ENCODE data around the gene CYP26B1.
"Not testable (repeated sequence)": the region's sequence is repeated elsewhere in the genome, so short reads cannot be mapped to it uniquely, and the experiment has no call there.

The CYP26B1 gene

DNA sequence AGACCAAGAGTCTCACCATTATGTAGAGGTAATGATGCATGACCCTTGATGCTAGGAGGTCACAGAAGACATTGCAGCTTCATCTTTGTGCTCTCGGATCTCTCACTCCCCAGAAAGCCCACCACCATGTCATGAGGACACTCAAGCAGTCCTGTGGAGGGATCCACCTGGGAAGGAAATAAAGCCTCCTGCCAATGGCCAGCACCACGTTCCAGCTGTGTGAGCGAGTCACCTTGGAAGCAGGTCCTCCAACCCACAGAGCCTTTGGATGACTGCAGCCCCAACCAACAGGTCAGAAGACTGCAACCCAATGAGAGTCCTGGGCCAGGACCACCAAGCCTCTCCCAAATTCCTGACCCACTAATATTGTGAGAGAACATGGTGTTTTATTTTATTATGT is 38.4 kb downstream of the CYP26B1 start:
- DNase-seq (ENCODE audit: low read depth in 2 of 2) = no peak

DNA sequence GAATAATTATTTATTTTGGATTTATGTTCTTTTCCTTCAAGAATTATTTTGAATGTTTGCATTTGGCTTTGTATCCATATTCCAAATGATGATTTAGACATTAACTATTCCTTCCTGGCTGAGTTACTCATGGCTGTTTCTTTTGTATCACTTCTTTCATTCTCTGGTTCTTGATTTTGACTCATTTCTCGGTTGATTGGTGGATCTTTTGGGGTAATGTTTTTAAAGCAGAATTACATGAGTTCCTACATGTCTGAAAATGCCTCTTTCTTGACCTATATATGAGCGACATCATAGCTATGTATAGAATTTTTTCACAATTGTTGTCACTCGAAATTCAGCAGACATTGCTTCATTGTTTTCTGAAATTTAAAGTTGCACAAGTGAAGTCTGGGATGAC is 39.5 kb downstream of the CYP26B1 start:
- DNase-seq (ENCODE audit: low read depth in 2 of 2) = no peak

DNA sequence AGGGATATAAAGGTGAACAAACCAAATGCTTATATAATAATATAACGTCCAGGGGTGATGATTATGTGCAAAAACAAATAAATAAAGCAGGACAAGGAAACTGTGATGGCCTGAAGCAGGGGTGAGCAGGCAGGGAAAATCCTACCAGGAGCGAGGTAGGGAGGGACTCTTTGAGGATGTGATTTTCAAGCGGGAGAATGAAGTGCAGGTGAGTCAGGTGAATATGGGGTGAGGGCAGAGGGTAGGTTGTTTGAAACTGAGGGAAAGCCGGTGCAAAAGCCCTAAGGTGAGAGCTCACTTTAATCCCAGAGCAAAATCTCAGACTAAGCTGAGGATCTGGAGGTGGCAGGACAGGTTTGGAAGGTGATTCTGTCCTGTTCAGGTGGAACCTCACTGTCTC is 40.7 kb downstream of the CYP26B1 start:
- DNase-seq (ENCODE audit: low read depth in 2 of 2) = no peak

DNA sequence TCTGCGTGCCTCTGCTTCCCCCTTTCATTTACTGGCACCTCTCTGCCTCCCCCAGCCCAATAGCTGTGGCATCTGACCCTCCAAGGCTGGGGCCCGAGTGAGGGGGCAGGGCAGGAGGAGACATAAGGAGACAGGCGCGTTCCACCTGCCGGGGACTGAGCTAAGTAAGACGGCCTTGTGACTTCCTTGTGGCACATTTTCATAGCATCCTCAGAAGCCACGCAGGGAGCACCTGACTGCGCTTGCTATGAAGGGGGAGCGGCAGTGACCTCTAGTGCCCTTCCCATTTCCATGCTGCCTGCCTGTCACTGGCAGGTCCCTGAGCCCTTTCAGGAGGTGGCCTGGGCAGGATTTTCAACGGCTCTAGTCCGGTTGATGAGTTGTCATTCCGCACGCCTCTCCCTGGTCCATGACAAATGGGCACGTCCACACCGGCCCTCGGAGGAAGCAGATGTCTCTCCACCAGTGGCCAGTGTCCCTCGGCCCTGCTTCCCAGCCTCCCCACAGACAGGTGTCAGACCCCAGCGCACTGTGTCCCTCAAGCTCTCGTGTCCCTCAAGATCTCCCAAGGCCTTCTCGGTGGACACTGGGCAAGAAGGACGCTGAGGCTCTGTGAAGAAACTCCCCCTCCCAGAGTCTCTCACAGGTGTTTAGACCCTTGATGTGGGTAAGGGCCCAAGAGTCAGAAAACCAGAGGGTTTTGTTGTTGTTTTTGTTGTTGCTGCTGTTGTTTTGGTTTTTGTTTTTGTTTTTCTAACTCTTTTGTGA is 42.7 kb downstream of the CYP26B1 start:
- DNase-seq (ENCODE audit: low read depth in 2 of 2) = no peak

DNA sequence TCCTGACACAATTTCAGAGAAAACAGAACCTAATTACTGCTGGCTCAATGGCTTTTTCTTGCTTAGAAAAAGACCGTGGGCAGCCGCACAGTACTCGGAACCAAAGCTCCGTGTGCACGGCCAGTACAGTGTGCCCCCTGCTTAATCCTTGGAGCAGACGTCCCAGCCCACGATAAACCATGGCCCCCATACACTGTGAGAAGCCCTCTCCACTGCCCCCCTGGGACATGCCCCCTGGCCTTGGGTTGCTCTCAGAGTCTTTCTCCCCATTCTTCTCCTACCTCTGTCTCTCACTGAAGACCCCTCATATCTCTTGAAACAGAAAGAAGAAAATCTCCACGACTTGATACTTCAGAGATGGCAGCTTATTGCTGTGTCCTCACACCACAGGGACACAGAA is 44.0 kb downstream of the CYP26B1 start:
- DNase-seq (ENCODE audit: low read depth in 2 of 2) = no peak

DNA sequence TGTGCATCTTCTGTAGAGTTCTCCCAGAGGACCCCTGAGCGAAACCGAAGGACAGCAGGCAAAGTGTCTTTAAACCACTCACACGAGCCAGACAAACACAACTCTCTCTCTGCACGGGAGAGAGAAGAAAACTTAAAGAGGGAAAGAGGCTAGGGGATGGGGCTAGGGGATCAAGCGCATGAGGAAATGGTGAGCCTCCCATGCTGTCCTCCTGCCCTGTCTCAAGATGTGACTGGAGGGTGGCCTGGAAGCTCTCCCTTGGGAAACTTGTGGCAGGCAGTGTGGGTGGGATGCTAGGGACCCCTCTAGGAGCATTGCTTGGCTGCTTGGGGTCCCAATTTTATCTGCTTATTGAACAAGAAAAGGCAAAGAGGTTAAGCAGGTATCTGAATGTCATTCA is 44.5 kb downstream of the CYP26B1 start:
- DNase-seq (ENCODE audit: low read depth in 2 of 2) = no peak

DNA sequence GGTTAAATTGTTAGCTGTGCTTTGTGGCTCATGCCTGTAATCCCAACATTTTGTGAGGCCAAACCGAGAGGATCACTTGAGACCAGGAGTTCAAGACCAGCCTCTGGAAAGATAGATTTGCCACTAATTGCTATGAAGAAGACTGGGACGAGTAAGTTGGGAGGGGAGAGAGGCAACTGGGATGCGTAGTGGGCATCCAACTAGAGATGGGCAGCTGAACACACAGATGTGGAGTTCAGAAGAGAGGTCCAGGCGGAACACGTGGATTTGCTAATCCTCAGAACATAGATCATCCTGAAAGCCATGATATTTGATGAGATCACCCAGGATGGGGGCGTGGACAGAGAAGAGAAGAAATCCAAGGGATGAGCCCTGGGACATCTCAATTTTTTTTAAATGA is 48.7 kb downstream of the CYP26B1 start:
- no peak for DNase-seq (ENCODE audit: low read depth in 2 of 2)

DNA sequence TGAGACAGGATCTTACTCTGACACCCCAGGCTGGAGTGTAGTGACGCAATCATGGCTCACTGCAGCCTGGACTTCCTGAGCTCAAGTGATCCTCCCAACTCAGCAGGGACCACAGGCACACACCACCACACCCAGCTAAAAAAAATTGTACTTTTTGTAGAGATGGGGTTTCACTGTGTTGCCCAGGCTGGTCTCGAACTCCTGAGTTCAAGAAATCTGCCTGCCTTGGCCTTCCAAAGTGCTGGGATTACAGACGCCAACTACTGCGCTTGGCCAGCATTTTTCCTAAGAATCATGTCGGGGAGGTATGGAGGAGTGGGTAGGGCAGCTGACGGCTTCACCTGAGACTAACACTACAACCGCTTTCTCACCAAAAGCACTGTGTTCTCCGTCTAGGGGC is 50.4 kb downstream of the CYP26B1 start:
- DNase-seq (ENCODE audit: low read depth in 2 of 2) = no peak

DNA sequence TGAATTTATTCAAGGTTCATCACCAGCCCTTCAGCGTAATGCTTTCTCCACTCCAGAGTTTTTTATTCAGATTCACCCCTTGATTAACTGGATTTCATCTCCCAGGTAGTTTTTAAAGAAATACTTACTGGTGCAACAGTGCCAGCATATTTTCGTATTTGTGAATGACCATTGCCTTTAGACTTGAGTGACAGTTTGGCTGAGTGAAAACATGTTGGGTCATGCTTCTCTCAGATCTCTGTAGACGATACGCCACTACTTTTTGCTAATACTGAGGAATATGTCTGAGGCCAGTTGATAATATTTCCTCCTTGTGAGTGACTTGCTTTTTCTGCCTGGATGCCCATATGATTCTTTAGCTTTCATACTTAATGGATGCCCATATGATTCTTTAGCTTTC is 51.5 kb downstream of the CYP26B1 start:
- DNase-seq (ENCODE audit: low read depth in 2 of 2) = no peak

DNA sequence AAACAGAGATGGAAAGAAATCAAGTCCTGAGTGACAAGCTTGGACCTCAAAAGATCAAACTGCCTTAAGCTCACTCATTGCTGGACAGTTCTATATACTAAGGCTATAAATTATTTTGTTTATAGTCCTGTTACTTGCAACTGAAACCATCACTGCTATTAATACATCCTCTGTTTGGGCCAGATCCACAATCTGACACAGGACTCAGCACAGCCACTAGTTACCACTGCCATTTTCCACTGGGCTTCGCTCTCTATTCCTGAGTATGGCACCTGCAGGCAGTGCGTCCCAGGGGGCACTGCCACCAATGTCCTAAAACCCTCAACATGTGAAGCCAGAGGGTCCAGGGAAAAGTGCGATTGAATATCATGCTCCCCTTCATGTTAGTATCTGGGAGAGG is 52.3 kb downstream of the CYP26B1 start:
- no peak for DNase-seq (ENCODE audit: low read depth in 2 of 2)

DNA sequence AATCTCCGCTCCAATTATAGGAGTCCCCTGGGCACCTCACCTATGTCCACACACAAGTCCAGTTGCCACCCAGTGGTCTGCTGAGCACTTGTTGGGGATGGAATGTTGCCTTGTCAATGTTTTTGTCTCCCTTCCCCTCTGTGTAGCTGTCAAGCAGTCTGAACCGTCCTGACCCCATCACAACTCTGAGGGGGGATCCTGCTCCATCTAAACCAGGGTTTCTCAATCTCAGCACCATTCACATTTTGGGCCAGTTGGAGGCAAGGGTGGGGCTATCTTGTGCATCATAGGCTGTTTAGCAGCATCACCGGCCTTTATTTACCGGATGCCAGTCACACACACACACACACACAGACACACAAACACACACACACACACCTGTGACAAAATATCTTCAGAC is 53.0 kb downstream of the CYP26B1 start:
- no peak for DNase-seq (ENCODE audit: low read depth in 2 of 2)

DNA sequence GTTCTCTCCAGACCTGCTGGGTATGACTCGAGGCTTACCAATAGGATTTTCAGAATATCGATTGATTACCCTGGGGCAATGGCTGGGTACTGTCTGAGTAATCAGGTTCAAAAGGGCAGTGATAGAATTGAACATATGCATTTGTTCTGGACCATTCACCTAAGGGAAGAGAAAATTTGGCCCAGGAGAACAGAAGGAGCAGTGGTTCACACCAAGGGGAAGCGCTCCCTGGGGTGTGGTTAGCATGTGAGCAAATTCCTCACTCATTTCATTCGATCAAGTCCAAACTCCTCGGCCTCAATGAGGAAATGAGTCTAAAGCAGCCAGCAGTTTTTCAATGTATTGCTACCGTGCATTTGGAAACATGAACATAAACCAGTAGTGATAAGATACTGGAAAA is 55.6 kb downstream of the CYP26B1 start:
- no peak for DNase-seq (ENCODE audit: low read depth in 2 of 2)

DNA sequence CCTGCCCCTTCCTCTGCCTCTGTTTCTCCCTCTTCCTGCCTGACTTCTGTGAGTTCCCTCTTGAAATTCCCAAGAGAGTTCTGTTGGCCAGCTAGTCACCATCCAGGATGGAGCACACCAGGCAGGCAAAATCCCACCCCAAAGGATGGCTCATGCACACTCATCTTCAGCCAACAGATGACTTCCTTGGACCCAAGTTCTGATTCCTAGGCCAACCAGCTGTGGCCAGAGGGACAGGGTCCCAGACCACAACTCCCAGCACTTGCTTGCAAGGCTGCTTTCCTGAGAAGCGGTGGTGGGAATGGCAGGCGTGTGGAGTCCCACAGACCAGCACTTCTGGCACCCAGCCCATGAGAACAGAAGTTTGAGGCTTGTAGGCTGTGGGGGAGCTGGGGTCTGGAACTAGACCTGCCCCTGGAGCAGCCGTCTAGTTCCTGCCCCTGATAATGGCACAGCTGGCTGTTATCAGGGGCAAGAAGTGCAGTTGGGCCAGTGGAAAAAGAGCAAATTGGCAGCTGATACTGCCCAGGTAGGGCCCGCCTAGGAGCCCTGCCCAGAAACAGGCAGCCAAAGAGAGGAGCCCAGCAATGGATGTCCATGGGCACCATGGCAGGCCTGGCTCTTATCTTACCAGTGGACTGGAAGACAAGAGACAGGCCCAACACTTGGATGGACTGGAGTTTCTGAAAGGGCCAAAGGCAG is 56.7 kb downstream of the CYP26B1 start:
- no peak for DNase-seq (ENCODE audit: low read depth in 2 of 2)

DNA sequence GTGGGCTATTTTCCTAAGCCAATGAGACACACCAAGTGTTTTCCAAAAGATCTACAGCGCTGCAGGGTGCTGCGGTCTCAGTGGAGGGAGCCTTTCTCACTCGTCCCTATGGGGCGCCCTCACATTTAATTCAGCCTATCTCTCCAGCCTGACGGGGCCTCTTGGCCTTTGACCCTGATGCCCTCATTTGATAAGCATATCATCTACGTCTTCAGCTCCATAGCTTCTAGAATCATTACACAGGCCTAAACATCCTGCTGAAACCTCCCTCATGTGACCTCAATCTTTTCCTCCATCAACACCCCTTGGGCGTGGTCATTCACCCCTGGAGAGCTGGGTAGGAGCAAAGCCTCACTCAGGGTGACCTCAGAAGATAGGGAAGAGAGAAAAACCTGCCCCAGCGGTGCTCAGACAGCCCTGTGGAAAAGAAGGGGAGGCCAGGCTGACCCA is 57.4 kb downstream of the CYP26B1 start:
- no peak for DNase-seq (ENCODE audit: low read depth in 2 of 2)

DNA sequence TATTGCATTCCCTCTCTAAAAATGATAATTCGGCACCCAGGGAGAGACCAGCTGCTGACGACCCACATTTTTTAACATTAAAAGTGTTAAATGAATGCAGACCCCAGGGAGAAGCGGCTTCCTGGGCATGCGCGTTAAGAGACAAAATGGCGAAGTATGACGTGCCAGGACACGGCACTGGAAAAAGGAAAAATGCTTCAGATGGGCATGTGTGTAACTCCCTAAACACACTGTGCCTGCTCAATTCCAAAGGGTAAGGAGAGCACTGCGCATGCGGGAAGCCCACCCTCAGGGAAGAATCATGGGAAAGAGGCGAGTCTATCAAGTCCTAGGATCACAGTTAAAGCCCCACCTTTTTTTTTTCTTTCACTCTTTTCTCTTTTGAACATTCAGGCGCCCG is 58.1 kb downstream of the CYP26B1 start:
- no peak for DNase-seq (ENCODE audit: low read depth in 2 of 2)

DNA sequence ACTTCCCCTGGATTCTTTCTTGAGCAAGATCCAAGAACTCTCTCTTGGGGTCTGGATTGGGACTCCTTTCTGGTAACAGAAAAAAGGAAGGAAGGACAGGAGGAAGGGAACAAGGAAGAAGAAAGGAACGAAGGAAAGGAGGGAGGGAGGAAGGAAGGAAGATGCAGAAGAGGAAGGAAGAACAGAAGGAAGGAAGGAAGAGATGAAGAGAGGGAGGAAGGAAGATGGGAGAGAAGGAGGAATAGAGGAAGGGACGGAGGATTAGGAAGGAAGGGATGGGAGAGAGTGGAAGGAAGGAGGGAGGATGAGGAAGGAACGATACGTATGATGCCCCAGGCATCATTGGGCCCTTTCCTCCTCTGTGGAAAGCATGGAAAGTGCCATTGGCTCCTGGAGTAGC is 58.6 kb downstream of the CYP26B1 start:
- DNase-seq (ENCODE audit: low read depth in 2 of 2) = no peak

DNA sequence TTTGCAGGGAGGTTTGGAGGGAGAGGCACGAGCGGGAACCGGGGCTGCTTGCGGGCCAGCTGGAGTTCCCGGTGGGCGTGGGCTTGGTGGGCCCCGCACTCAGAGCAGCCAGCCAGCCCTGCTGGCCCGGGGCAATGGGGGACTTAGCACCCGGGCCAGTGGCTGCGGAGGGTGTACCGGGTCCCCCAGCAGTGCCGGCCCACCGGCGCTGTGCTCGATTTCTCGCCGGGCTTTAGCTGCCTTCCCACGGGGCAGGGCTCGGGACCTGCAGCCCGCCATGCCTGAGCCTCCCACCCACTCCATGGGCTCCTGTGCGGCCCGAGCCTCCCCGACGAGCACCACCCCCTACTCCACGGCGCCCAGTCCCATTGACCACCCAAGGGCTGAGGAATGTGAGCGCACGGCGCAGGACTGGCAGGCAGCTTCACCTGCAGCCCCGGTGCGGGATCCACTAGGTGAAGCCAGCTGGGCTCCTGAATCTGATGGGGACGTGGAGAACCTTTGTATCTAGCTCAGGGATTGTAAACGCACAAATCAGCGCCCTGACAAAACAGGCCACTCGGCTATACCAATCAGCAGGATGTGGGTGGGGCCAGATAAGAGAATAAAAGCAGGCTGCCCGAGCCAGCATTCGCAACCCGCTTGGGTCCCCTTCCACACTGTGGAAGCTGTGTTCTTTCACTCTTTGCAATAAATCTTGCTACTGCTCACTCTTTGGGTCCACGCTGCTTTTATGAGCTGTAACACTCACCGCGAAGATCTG is 60.6 kb downstream of the CYP26B1 start:
- not testable (repeated sequence) for DNase-seq (ENCODE audit: low read depth in 2 of 2)

DNA sequence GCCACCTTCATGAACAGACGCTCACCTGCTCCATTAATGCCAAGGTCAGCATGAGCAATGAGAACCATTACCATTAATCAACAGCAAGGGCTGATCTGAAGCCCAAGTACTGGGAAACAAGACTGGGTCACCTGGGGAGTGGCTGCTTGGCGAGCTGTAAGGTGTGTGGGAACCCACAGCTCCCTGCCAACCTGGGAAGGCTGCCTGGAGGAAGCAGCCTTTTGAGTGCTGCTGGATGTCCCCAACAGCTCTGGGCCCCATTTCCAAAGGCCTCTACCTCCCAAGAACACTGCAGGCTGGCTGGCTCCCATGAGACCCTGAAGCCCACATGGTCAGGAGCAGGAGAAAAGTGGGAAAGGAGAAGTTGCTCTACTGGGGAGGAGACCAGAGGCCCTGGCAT is 62.1 kb downstream of the CYP26B1 start:
- DNase-seq (ENCODE audit: low read depth in 2 of 2) = no peak

DNA sequence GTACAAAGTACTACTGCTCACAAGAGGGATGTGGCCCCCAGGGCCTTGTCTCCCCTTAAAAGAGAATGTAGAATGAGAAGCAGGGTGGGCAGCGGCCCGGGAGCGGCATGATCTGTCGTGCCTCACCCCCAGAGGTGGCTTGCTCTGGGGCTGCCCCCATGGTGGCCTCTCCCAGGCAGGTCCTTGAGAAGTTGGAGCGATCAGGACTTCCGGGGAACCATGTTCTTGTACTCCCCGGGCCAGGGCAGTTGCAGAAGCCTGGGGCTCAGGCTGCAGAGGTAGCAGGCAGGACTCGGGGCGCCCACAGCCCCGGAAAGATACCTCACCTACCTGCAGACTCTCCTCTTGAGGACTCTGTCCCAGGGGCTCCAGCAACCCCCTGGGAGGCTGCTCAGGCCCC is 62.6 kb downstream of the CYP26B1 start:
- DNase-seq (ENCODE audit: low read depth in 2 of 2) = no peak

DNA sequence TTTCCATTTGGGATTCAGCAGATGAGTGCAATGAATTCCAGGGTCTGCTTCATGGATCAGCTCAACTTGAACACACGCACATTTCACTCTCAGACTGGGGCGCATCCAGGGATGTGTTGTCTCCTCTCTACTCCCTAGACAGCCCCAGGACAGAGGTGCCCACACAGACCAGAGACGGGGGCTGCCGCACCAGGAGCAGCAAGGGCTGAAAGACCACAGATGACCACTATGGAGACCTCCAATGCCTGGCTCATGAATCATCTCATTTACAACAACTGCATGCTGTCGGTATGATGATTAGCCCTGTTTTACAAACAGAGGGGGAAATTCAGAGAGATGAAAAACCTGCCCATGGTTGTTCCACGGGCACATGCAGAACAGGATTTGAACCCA is 63.1 kb downstream of the CYP26B1 start:
- no peak for DNase-seq (ENCODE audit: low read depth in 2 of 2)

DNA sequence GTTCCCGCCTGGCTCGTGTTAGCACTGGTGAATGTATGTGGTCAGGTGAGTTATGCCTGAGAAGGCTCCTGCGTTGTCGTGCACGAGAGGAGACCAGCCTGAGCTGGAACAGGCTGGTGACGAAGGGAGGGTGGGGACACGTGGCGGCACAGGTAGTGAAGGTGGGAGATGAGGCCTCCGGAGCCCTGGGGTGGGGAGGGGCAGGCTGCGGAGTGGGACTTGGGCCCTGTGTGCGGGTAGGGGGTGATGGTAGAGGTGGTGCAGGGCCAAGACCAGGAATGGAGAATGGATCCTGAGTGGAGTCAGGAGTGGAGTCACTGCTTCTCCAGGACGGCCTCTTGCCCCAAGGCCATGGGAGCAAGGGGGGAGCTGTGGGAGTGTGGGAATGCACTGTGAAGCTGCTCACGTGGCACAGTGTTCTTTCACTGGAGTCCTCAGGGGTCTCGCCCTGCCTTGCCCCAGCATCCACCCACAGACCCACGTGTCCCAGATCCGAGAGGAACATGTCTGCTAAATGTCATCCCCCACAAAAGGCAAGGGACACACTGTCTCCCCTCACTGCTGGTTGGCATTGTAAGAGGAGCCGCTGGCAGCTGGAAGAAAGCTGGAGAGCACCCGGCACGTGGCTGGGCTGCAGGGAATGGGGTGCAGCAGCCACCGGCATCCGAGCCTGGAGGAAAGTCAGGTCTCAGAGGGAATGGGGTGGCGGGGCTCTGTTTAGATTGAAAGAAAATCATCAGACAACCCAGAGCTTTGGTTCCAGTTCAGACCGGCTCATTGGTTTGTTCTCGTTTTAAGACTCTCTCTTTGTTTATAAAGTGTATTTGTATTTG is 63.7 kb downstream of the CYP26B1 start:
- DNase-seq (ENCODE audit: low read depth in 2 of 2) = no peak

DNA sequence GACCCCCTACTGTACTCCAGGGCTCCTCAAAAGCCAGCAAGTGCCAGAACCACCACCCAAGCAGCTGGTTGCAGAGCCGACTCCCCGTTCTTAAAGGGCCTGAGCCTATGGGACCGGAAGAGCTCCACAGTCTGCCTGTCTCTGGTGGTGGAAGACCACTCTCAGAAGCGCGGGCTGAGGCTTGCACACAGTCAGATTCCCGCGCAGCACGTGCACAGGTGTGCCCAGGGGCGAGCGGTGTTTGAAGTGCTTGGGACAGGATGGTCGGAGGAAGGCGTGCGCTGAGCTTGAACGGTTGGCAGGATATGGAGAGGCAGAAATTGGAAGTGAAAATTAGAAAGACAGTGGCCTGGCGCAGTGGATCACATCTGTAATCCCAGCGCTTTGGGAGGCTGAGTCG is 64.8 kb downstream of the CYP26B1 start:
- DNase-seq (ENCODE audit: low read depth in 2 of 2) = no peak
